SU-DHL-6 (cell line): ENCODE measurements around the gene RPS6KB2.

Experiments
- H2AFZ ChIP-seq: fragments of 200-600 bp; sonication (generic); 2 replicates; pipeline ENCODE4 v1.6.1; 2014; ENCODE audit warnings: low read depth, mild to moderate bottlenecking, moderate library complexity, mixed read lengths, antibody characterized with exemption, low read length; ENCODE audit not compliant: severe bottlenecking
- H3F3A ChIP-seq: fragments of 200-600 bp; shearing (Covaris generic); 2 replicates; pipeline ENCODE4 v1.6.0; 2016; ENCODE audit warnings: antibody characterized with exemption, mild to moderate bottlenecking; ENCODE audit not compliant: insufficient read depth
- H3K27ac ChIP-seq: fragments of 200-600 bp; sonication (generic); 2 replicates; pipeline ENCODE4 v1.5.1; 2016; ENCODE audit warnings: low read depth, mild to moderate bottlenecking, low read length, moderate library complexity, mixed read lengths
- H3K27me3 ChIP-seq: fragments of 200-600 bp; sonication (generic), shearing (Covaris generic); 2 replicates; pipeline ENCODE4 v1.6.0; 2014; ENCODE audit warnings: mild to moderate bottlenecking, low read length
- H3K36me3 ChIP-seq: fragments of 200-600 bp; sonication (generic); 2 replicates; pipeline ENCODE4 v1.6.1; 2014; ENCODE audit warnings: mild to moderate bottlenecking, low read length, mixed read lengths
- H3K4me2 ChIP-seq: fragments of 300-600, 200-600 bp; shearing (Covaris generic), sonication (generic); 2 replicates; pipeline ENCODE4 v1.6.0; 2014; ENCODE audit warnings: low read length, low read depth, mild to moderate bottlenecking; ENCODE audit not compliant: poor library complexity, severe bottlenecking
- H3K4me3 ChIP-seq: fragments of 200-600 bp; sonication (generic); 2 replicates; pipeline ENCODE4 v1.5.1; 2014; ENCODE audit warnings: antibody characterized with exemption, low read length, mild to moderate bottlenecking, mixed read lengths; ENCODE audit not compliant: insufficient read depth, poor library complexity, severe bottlenecking
- H3K79me2 ChIP-seq: fragments of 200-600 bp; sonication (generic); 2 replicates; pipeline ENCODE4 v1.6.1; 2014; ENCODE audit warnings: mild to moderate bottlenecking, low read length, moderate library complexity; ENCODE audit not compliant: insufficient read depth
- H3K9ac ChIP-seq: fragments of 200-600 bp; sonication (generic); 2 replicates; pipeline ENCODE4 v1.7.0; 2014; ENCODE audit warnings: mild to moderate bottlenecking, low read length
- H3K9me2 ChIP-seq: fragments of 200-600 bp; sonication (generic); replicated peaks from 2 replicates; pipeline ENCODE4 v1.6.1; 2014; ENCODE audit warnings: low read length; ENCODE audit not compliant: insufficient read depth
- H3K9me3 ChIP-seq: fragments of 200-600 bp; sonication (generic); 2 replicates; pipeline ENCODE4 v1.6.1; 2014; ENCODE audit warnings: low read length, mixed read lengths; ENCODE audit not compliant: insufficient read depth
- H4K20me1 ChIP-seq: fragments of 200-600 bp; sonication (generic); 2 replicates; pipeline ENCODE4 v1.6.1; 2014; ENCODE audit warnings: low read depth, mild to moderate bottlenecking, antibody characterized with exemption, low read length, moderate library complexity, mixed read lengths
- EZH2phosphoT487 ChIP-seq: fragments of 200-600 bp; sonication (generic), shearing (Covaris generic); conservative IDR thresholded peaks from 2 replicates; pipeline ENCODE4 v1.6.1; 2018; ENCODE audit warnings: mild to moderate bottlenecking, antibody characterized with exemption, low read length, moderate library complexity, mixed read lengths
- TF ChIP-seq, protein P1 (sequence below): fragments of 200-600 bp; sonication (generic); IDR thresholded peaks from one replicate; pipeline ENCODE4 v1.5.1; 2017; ENCODE audit warnings: antibody characterized with exemption, mild to moderate bottlenecking, low read length, moderate library complexity; ENCODE audit not compliant: insufficient read depth, poor library complexity, severe bottlenecking

Gene RPS6KB2

DNA sequence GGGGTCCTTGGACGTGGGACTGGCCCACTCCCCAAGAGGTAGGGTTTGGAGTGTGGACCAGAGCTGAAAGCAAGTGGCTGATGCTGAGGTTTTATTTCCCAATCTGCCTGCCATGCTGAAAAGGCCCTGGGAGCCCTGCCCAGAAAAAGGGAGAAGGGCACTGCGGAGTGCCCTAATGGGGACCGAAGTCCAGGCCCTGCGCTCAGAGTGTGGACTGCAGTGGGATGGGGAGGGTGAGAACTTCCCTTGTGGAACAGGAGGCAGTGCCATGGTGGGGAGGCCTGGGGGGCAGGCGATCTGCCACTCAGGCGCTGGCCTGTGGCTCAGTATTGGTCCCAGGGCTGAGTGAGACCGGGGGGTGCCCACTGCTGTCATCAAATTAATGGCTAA, 19.9 kb downstream of the RPS6KB2 start:
- Histone ChIP-seq H3K9ac (no peak overlapping the region), H4K20me1 (no peaks in the 10 kb centered on the region), H3K4me2 (no peak overlapping the region), H3K4me3 (no peak overlapping the region), H3K9me3 (no peaks in the 10 kb centered on the region), H3F3A (peaks cover 30% of the 10 kb centered on the region), H3K27me3 (no peaks in the 10 kb centered on the region), H3K79me2 (no peaks in the 10 kb centered on the region), H3K9me2 (no peaks in the 10 kb centered on the region), H3K36me3 (no peaks in the 10 kb centered on the region), H3K27ac (no peak overlapping the region), H2AFZ (no peak overlapping the region)
- TF ChIP-seq, protein P1, sequence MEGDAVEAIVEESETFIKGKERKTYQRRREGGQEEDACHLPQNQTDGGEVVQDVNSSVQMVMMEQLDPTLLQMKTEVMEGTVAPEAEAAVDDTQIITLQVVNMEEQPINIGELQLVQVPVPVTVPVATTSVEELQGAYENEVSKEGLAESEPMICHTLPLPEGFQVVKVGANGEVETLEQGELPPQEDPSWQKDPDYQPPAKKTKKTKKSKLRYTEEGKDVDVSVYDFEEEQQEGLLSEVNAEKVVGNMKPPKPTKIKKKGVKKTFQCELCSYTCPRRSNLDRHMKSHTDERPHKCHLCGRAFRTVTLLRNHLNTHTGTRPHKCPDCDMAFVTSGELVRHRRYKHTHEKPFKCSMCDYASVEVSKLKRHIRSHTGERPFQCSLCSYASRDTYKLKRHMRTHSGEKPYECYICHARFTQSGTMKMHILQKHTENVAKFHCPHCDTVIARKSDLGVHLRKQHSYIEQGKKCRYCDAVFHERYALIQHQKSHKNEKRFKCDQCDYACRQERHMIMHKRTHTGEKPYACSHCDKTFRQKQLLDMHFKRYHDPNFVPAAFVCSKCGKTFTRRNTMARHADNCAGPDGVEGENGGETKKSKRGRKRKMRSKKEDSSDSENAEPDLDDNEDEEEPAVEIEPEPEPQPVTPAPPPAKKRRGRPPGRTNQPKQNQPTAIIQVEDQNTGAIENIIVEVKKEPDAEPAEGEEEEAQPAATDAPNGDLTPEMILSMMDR = no peak
- no peak for TF ChIP-seq EZH2phosphoT487

DNA sequence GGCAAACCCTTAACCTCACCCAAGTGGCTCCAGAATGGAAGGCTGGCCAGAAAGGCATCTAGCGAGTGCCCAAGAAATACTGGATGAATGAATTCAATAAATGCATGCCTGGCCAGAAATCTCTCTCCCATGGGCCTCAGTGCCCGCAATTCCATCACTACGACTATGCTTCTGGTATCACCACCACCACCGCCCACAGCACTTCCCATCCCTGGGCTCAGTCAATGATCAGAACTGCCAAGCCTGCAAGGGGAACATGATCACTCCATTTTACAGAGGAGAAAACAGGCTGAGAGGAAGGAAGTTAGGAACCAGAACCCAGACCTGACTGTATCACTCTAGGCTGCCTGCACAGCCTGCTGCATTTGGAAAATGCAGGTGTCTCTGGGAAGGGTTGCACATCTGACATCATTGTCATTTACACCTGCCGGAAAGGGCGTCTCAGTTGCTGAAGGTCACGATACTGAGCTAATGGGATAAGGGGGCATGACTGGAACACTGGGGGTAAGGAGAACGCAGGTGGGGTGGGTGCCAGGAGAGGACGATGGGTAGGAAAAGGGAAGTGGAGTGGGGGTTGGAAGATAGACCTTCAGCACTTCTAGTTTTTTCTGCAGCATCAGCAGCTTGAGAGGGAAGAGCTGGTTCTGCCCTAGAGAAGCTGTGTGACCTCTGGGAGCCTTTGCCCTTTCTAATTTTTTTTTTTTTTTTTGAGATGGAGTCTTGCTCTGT, 21.0 kb downstream of the RPS6KB2 start:
- Histone ChIP-seq H3K36me3 (no peaks in the 10 kb centered on the region), H4K20me1 (no peaks in the 10 kb centered on the region), H3K27me3 (no peaks in the 10 kb centered on the region), H3K9ac (no peak overlapping the region), H3K79me2 (no peaks in the 10 kb centered on the region), H3F3A (peaks cover 22% of the 10 kb centered on the region), H3K27ac (peak overlapping the region; percentile 42), H3K9me2 (no peaks in the 10 kb centered on the region), H2AFZ (no peak overlapping the region), H3K4me3 (no peak overlapping the region), H3K4me2 (no peak overlapping the region), H3K9me3 (no peaks in the 10 kb centered on the region)
- TF ChIP-seq, protein P1 = no peak
- no peak for TF ChIP-seq EZH2phosphoT487

DNA sequence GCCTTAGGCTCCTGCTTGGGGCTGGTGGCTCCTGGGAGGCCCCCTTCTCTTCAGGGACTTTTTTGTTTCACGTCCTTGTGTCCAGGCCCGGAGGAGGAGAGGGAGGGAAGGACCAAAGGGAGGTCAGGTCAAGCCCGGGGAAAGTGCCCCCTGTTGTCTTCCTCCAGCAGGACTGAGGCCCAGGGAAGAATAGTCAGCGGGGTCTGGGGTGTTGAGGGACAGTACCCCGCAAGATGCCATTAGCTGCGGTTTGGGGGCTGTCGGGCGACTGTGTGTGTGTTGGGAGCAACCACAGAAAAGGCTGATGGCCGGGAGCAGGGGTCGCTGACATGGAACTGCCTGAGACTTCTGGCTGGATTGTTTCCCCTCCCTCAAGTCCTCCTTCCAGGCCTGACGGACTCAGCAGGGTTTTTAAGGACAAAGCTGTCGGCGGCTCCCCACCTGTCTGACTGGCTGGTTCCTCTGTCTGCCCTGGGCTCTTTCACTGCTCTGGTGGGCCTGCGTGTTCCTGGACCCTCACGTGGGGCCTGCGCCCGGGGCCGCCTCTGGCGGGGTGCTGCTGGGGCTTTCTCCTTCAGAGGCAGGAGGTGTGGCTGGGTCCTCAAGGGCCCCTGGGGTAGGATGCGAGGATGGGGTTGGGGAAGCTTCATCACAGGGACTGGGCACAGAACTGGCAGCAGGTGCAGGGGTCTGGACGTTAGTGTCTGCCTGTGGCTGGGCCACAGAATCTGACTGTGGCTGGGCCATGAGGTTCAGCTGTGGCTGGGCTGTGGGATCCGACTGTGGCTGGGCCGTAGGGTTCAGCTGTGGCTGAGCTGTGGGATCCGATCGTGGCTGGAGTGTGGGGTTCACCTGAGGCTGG, 22.7 kb downstream of the RPS6KB2 start:
- no peak for TF ChIP-seq EZH2phosphoT487
- TF ChIP-seq, protein P1 = no peak

More for the DNA sequence above, 22.7 kb downstream of the RPS6KB2 start:
- Histone ChIP-seq H3K36me3 (no peaks in the 10 kb centered on the region), H2AFZ (no peak overlapping the region), H3K27ac (no peak overlapping the region), H3K9me3 (no peaks in the 10 kb centered on the region), H3K27me3 (no peaks in the 10 kb centered on the region), H3K4me2 (no peak overlapping the region), H3K79me2 (no peaks in the 10 kb centered on the region), H3F3A (peaks cover 5% of the 10 kb centered on the region), H3K4me3 (no peak overlapping the region), H4K20me1 (no peaks in the 10 kb centered on the region), H3K9ac (no peak overlapping the region), H3K9me2 (no peaks in the 10 kb centered on the region)
